GM12801 (cell line): Measurements from ENCODE around the gene HTRA3.

Experiments used
- TF ChIP-seq, protein P1 (sequence below): IDR thresholded peaks from one replicate; pipeline ENCODE4 v1.5.1; 2011; ENCODE audit warnings: control low read depth; ENCODE audit not compliant: insufficient read length; ENCODE audit errors: extremely low read depth

HTRA3 gene

DNA sequence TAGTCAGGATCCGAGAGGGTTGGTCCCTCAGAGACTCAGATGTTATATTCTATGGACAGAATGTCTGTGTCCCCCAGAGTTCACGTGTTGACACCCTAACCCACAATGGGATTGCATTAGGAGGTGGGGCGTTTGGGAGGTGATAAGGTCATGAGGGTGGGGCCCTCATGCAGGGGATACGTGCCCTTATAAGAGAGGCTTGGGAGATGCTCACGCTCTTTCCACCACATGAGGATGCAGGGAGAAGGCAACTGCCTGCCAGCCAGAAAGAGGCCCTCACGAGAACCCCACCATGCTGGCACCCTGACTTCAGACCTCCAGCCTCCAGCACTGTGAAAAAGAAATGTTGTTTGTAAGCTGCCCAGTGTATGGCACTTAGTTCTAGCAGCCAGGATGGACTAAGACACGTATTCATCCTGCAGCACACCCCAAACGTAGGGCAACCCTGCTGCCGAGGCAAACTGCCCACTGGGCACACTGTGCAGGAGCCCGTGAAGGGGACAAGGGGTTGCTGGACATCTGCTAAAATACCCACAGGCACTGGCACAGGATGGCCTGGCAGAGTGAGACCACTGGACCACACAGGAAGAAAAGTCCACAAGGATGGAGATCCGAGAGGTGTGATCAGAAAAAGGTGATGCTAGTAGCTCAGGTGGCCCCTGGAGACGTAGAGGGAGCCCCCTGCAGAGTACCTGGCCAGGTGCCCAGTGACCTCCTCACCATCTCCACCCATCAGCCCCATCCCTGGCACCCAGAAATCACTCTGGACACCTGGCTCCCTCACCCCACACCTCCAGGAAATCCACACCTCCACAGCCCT, 62.7 kb downstream of the HTRA3 start:
- TF ChIP-seq, protein P1, sequence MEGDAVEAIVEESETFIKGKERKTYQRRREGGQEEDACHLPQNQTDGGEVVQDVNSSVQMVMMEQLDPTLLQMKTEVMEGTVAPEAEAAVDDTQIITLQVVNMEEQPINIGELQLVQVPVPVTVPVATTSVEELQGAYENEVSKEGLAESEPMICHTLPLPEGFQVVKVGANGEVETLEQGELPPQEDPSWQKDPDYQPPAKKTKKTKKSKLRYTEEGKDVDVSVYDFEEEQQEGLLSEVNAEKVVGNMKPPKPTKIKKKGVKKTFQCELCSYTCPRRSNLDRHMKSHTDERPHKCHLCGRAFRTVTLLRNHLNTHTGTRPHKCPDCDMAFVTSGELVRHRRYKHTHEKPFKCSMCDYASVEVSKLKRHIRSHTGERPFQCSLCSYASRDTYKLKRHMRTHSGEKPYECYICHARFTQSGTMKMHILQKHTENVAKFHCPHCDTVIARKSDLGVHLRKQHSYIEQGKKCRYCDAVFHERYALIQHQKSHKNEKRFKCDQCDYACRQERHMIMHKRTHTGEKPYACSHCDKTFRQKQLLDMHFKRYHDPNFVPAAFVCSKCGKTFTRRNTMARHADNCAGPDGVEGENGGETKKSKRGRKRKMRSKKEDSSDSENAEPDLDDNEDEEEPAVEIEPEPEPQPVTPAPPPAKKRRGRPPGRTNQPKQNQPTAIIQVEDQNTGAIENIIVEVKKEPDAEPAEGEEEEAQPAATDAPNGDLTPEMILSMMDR, result no peak

DNA sequence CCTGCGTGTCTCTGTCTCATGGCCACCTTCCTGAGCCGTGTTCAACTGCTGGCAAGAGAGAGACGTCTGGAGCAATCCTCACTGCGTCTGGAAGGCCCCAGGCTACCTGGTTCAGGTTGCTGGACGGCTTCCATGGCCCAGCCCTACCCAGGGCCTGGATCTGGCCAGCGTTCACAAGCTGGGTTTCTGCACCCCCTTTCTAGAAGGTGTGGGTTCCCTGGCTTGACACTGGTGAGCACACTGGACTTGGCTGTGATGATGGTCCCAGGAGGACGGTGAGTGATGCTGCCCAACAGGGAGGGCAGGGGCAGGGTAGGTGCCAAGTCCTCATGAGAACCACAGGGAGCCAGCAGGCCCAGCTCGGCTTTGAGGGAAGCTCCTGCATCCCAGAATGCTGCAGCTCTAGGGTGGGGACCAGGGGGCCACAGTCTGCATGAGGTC, 63.4 kb downstream of the HTRA3 start:
- TF ChIP-seq, protein P1, result no peak

DNA sequence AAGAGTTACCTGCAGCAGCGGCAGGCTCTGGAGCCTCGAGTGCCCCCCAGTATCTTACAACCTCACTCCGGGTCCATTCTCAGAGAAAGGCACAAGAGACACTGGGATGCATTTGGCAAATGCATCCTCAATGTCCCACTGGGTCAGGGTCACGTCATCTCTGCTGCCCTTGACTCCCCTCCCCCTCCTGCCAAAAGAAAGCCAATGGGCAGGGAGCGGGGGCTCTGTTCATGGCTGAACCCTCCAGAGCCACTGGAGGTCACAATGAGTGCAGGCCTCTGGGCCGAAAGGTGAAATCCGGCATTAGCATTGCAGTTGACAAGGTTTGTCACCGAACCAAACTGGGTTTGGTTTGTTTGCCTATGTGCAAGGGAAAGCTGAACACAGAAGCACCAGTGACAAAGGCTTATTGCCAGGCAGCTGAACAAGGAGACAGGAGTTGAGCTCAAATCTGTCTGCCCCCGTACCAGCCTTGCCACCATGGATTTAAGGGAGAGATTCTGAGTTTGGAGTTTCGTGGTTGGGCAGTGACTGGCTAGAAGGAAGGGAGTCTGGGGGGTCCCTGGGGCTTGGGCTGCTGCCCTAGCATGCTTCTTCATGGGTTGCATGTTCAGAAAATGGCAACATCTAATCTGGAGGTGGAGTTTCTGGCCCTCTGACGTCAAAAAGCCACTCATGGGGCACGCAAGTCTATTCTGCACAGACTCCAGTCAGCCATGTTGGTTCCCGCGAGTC, 64.3 kb downstream of the HTRA3 start:
- TF ChIP-seq, protein P1, result no peak

DNA sequence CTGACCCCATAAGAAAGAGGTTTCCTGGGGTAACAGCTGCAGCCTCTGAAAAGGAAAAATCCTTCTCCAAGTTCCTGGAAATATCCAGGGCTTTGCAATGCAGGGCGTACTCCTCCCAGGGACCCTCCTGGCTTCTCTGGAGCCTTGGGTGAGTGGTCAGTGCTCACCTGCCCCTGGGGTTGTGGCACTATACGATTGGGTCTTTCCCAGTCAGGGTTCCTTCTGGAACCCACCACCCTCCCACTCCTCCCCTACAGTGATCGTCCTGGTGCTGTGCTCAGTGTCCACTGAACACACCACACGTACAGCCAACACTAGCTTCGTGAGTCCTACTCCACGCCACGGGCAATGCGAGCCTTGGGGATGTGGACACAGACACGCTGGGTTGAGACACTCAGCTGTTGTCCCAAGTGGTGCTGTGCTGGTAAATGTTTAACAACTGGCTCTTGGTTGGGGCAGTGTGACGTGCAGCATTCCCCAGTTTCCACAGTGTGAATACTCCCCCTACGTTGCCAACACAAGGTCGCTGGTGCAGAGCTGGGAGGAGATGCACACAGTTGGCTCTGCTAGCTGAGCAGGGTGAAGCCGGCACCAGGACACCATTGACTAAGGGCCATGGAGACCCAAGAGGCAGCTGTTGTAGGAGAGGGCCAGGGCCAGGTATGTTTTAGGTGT, 65.4 kb downstream of the HTRA3 start:
- TF ChIP-seq, protein P1, result no peak

DNA sequence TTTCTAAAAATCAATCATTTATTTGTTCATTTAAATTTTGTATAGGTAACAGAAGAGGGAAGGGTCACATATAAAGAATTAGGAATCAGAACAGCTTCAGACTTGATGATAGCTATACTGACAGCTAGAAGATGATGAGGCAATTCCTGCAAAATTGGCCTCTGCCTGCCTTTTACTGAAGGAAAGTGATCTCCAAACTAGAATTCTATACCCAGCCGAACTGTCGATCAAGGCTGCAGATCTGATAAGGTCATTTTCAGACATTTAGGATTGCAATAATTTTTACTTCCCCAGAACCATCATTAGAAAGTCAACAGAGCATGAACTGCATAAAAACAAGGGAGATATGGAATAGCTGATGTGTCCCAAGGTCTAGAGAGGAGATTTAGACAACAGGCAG, 66.3 kb downstream of the HTRA3 start:
- TF ChIP-seq, protein P1, result no peak

DNA sequence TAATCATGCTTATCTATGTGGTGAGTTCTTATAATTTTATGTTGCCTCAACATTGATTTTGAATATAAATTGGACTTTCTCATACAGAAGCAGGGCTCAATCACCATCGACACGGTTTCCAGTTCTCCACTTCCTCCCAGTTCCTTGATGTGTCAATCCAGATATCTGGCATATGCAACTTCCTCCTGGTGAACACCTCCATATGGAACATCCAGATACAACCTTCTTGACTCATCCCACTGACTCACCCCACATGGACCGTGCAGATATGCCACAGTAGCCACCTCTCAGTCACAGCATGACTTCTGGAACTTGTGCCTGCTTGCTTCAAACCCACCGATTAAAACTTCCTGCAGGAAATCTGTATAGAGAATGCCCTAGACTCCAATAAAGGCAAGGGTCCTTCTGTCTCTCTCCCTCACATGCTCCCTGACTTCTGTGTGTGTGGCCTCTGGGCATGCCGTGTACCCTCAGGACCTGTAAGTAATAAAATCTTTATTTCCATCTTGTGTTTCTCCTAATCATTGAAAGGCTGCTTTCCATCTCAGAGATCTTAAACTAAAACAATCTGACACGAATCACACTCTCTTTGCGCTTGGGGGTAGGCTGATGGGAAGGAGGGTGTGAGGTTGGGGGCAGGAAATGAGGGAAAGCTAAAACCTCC, 67.0 kb downstream of the HTRA3 start:
- TF ChIP-seq, protein P1, result no peak
